ENCODE measurements around the gene EXOC6.
A peak's percentile ranks its signal among the peaks of the same experiment; 100 is the strongest.

Gene EXOC6

GRCh38 chr10:93059975-93060886 lies 211.9 kb downstream of the EXOC6 start, which contains the start of gene CYP26C1:
TSS of gene CYP26C1 (plus strand) at chr10:93060798. CDS start at chr10:93061264, 466 bp downstream.
- Histone ChIP-seq H3K9ac (ENCODE audit: low read length) (no peak within 1 kb of the TSS), H3K27me3 (ENCODE audit: control insufficient read depth, insufficient read depth, low read length) (peaks cover 16% of the 10 kb centered on the region)

GRCh38 chr10:93060887-93061593 lies 212.7 kb downstream of the EXOC6 start:
- Histone ChIP-seq H3K4me1 (ENCODE audit: control insufficient read depth, insufficient read depth, low read length) (no peaks in the 10 kb centered on the region), H3K9ac (ENCODE audit: low read length) (no peak overlapping the region), H3K27me3 (ENCODE audit: control insufficient read depth, insufficient read depth, low read length) (peaks cover 16% of the 10 kb centered on the region), H3K4me3 (ENCODE audit: low read length) (no peak overlapping the region), H3K27ac (ENCODE audit: low read depth, low read length) (no peak overlapping the region), H3K36me3 (ENCODE audit: control insufficient read depth, insufficient read depth, low read length) (no peaks in the 10 kb centered on the region)

More at GRCh38 chr10:93059975-93060886, 211.9 kb downstream of the EXOC6 start, which contains the start of gene CYP26C1:
- H3K36me3 ChIP-seq (ENCODE audit: control insufficient read depth, insufficient read depth, low read length) = no peaks in the 10 kb centered on the region
- no peak within 1 kb of the TSS for H3K4me3 ChIP-seq (ENCODE audit: low read length)
- H3K4me1 ChIP-seq (ENCODE audit: control insufficient read depth, insufficient read depth, low read length) = no peaks in the 10 kb centered on the region
- no peak within 1 kb of the TSS for H3K27ac ChIP-seq (ENCODE audit: low read depth, low read length)

GRCh38 chr10:93061594-93062513 lies 213.5 kb downstream of the EXOC6 start:
- H3K36me3 ChIP-seq (ENCODE audit: control insufficient read depth, insufficient read depth, low read length) = no peaks in the 10 kb centered on the region
- H3K27me3 ChIP-seq (ENCODE audit: control insufficient read depth, insufficient read depth, low read length) = peaks cover 18% of the 10 kb centered on the region
- H3K4me1 ChIP-seq (ENCODE audit: control insufficient read depth, insufficient read depth, low read length) = no peaks in the 10 kb centered on the region
- H3K4me3 ChIP-seq (ENCODE audit: low read length) = peak overlapping the region; percentile 48
- H3K27ac ChIP-seq (ENCODE audit: low read depth, low read length) = no peak overlapping the region
- no peak overlapping the region for H3K9ac ChIP-seq (ENCODE audit: low read length)

GRCh38 chr10:93062514-93063143 lies 214.3 kb downstream of the EXOC6 start:
- Histone ChIP-seq H3K9ac (ENCODE audit: low read length) (no peak overlapping the region), H3K27ac (ENCODE audit: low read depth, low read length) (no peak overlapping the region), H3K36me3 (ENCODE audit: control insufficient read depth, insufficient read depth, low read length) (no peaks in the 10 kb centered on the region), H3K27me3 (ENCODE audit: control insufficient read depth, insufficient read depth, low read length) (peaks cover 25% of the 10 kb centered on the region), H3K4me3 (ENCODE audit: low read length) (peak overlapping the region; percentile 48), H3K4me1 (ENCODE audit: control insufficient read depth, insufficient read depth, low read length) (no peaks in the 10 kb centered on the region)

DNA sequence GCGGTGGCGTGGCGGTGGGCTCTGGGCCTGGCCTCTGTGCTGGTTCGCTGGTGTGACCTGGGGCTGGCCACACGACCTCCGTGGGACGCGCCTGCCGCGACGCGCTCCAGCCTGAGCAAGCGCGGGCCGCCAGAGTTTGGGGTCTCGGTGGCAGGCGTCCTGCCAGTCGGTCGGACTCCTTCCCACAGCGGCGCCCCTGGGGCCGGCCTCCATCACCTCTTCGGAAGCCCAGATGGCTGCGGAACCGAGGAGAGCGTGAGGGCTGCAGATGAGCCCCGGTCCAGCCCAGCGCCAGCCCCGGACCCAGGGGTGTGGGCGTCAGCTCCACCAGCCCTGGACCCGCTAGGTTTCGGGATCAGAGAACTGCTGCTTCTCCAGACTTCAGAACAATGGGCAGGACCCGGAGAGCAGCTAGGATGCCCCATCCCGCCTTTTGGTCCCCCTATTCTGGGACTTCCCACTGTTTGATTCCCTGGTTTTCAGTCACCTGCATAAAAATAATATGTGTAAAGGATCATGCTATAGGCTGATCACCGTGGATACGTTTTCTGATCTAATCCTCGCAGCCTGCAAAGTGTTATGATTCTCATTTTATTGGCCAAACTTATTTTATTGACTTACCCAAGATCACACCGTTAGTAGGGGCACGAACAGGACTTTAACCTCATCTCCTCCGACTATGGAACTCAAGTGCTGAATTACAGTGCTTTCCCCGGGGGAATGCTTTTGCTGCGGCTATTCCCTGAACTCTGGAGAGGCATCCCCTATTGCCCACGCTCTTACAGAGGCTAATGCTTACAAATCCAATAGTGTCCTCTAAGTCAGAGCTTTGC lies 215.0 kb downstream of the EXOC6 start:
- Histone ChIP-seq H3K4me1 (ENCODE audit: control insufficient read depth, insufficient read depth, low read length) (no peaks in the 10 kb centered on the region), H3K36me3 (ENCODE audit: control insufficient read depth, insufficient read depth, low read length) (no peaks in the 10 kb centered on the region), H3K27ac (ENCODE audit: low read depth, low read length) (no peak overlapping the region), H3K4me3 (ENCODE audit: low read length) (no peak overlapping the region), H3K27me3 (ENCODE audit: control insufficient read depth, insufficient read depth, low read length) (peaks cover 26% of the 10 kb centered on the region), H3K9ac (ENCODE audit: low read length) (no peak overlapping the region)

DNA sequence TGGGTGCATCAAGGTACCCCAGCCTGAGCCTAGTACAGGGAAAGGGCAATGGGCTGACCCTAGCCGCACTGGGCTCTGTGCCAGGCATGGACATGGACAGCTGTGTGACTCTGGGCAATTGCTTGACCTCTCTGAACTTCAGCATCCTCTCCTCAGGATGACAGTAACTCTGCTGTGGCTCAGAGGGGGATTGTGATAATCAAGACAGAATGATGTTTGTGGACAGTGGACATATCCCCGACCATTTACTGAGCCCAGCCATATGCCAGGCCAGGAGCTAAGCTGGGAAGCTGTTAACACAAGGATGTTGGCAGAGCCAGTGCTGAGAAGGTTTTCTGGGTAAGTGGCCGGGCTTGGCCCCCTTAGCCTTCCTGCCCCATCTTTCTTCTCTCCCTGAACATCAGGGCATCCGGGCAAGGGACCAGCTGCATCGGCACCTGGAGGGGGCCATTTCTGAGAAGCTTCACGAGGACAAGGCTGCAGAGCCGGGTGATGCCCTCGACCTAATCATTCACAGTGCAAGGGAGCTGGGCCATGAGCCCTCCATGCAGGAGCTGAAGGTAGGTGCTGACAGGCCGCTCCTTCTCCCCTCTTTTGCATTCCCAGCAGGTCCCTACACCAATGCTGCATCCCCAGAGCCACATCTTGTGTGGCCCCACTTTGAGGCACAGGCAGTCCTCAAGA lies 215.8 kb downstream of the EXOC6 start:
- Histone ChIP-seq H3K4me1 (ENCODE audit: control insufficient read depth, insufficient read depth, low read length) (no peaks in the 10 kb centered on the region), H3K36me3 (ENCODE audit: control insufficient read depth, insufficient read depth, low read length) (no peaks in the 10 kb centered on the region), H3K27me3 (ENCODE audit: control insufficient read depth, insufficient read depth, low read length) (peaks cover 32% of the 10 kb centered on the region), H3K27ac (ENCODE audit: low read depth, low read length) (no peak overlapping the region), H3K9ac (ENCODE audit: low read length) (no peak overlapping the region), H3K4me3 (ENCODE audit: low read length) (no peak overlapping the region)

DNA sequence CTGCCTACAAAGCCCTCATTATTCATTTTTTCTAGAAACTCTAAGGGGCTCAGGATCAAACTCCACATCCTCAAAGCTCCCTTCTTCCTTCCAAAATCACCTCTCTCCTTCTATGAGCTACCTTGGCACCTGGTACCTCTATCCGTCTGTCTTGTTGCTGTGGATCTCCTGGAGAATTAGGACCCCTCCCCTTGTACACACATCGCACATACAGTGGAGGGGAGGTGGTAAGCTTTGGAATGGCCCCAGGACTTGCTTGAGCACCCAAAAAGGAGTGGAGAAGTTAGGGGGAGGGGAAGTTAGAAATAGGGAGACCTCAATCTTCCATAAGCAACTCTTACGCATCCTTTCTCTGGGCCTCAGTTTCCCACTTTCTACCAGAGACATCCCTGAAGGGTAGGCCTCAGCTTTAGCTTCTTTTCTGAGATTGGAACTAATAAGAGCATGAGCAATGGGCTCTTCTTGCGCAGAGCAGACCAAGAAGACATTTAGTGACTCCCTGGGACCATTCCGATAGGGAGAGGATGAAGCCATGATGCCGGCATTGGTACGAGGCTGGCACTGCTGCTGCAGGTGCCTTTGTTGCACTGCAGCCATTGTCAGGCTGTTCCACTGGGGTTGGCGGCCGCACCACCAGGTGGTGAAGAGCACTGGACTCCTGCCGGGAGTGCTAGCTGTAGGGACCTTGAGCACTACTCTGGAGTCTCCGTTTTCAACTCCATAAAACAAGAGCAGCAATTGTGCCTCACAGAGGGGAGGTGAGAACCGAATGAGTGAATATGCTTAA lies 216.7 kb downstream of the EXOC6 start:
- Histone ChIP-seq H3K4me1 (ENCODE audit: control insufficient read depth, insufficient read depth, low read length) (no peaks in the 10 kb centered on the region), H3K36me3 (ENCODE audit: control insufficient read depth, insufficient read depth, low read length) (no peaks in the 10 kb centered on the region), H3K4me3 (ENCODE audit: low read length) (no peak overlapping the region), H3K27ac (ENCODE audit: low read depth, low read length) (no peak overlapping the region), H3K27me3 (ENCODE audit: control insufficient read depth, insufficient read depth, low read length) (peaks cover 30% of the 10 kb centered on the region), H3K9ac (ENCODE audit: low read length) (no peak overlapping the region)

DNA sequence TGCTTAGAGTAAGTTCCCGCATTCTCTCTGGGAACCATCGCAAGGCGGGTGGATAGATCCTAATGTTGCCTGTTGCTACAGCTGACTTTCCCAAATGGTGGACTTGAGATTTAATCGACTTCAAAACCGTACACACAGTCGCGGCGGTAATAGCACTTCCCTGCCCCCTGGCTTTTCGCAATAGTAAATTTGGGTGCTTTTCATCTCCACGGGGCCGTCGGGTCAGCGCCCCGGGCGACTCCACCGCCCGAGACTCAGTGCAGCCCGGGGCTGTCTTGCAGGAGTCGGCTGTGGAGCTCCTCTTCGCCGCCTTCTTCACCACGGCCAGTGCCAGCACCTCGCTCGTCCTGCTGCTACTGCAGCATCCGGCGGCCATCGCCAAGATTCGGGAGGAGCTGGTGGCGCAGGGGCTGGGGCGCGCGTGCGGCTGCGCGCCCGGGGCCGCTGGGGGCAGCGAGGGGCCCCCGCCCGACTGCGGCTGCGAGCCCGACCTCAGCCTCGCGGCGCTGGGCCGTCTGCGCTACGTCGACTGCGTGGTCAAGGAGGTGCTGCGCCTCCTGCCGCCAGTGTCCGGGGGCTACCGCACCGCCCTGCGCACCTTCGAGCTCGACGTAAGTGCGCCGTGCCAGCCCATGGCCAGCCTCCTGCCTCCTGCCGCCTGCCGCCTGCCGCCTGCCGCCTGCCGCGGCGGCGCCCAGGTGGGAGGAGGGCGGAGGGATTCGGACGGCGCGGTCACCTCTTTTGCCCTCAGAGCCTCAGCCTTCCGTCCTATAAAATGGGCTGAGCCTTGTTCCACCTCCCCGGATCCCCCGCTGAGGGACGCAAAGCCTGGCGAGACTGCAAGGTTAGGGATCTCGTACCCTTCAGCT lies 217.6 kb downstream of the EXOC6 start:
- no peak overlapping the region for H3K27ac ChIP-seq (ENCODE audit: low read depth, low read length)
- H3K4me3 ChIP-seq (ENCODE audit: low read length) = no peak overlapping the region
- H3K27me3 ChIP-seq (ENCODE audit: control insufficient read depth, insufficient read depth, low read length) = peaks cover 32% of the 10 kb centered on the region

DNA sequence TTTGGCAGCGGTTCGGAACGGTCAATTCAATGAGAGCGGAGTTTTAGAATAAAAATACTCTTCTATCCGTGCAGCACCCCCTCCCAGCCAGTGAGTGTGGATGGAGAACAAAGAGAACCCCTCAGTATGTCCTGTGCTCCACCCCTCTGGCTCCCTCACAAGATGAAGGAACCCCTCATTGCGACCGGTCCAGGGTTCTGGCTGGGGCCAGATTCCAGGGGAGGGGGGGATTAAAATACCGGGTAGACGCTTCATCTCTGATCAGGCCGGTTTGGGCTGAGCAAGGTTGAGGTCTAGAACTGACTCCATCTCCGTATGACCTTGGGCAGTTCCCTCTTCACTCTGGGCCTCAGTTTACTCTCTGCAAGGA lies 218.2 kb downstream of the EXOC6 start:
- Histone ChIP-seq H3K4me1 (ENCODE audit: control insufficient read depth, insufficient read depth, low read length) (no peaks in the 10 kb centered on the region), H3K27ac (ENCODE audit: low read depth, low read length) (no peak overlapping the region), H3K36me3 (ENCODE audit: control insufficient read depth, insufficient read depth, low read length) (no peaks in the 10 kb centered on the region), H3K27me3 (ENCODE audit: control insufficient read depth, insufficient read depth, low read length) (peaks cover 31% of the 10 kb centered on the region), H3K4me3 (ENCODE audit: low read length) (no peak overlapping the region), H3K9ac (ENCODE audit: low read length) (no peak overlapping the region)

More for the DNA sequence above, 217.6 kb downstream of the EXOC6 start:
- Histone ChIP-seq H3K9ac (ENCODE audit: low read length) (no peak overlapping the region), H3K36me3 (ENCODE audit: control insufficient read depth, insufficient read depth, low read length) (no peaks in the 10 kb centered on the region), H3K4me1 (ENCODE audit: control insufficient read depth, insufficient read depth, low read length) (no peaks in the 10 kb centered on the region)

Data from rectal smooth muscle tissue (tissue), 1 donor.